GM21367 (cell line): ENCODE measurements around the gene SLC35F2.
"Not testable (repeated sequence)": the region's sequence is repeated elsewhere in the genome, so short reads cannot be mapped to it uniquely, and the experiment has no call there.

ENCODE experiments used
- ATAC-seq: cut with Tn5 transposase; IDR thresholded peaks from one replicate; pipeline ENCODE4 v1.9.1; 2021; ENCODE audit not compliant: unreplicated experiment

The SLC35F2 gene

GRCh38 chr11:107858217-107859070 lies at the start of gene SLC35F2:
Gene SLC35F2 (minus strand): TSS chr11:107858787. CDS start chr11:107858767, 20 bp downstream.
- peak; percentile 95 for ATAC-seq

- ATAC-seq, result no peak
Observed at GRCh38 chr11:107908211-107908610, 49.6 kb upstream of the SLC35F2 start.

GRCh38 chr11:107898270-107898669 lies 39.7 kb upstream of the SLC35F2 start:
- peak; percentile 92 for ATAC-seq

- ATAC-seq, result no peak
Observed at GRCh38 chr11:107882095-107882820, 23.7 kb upstream of the SLC35F2 start.

GRCh38 chr11:107881471-107881870 lies 22.9 kb upstream of the SLC35F2 start:
- ATAC-seq, result not testable (repeated sequence)

GRCh38 chr11:107876141-107876540 lies 17.6 kb upstream of the SLC35F2 start:
- ATAC-seq, result no peak

- ATAC-seq, result no peak
Observed at GRCh38 chr11:107864591-107864990, 6.0 kb upstream of the SLC35F2 start.

GRCh38 chr11:107860688-107861087 lies 2.1 kb upstream of the SLC35F2 start:
- ATAC-seq, result no peak

GRCh38 chr11:107860240-107860620 lies 1.6 kb upstream of the SLC35F2 start:
- ATAC-seq, result not testable (repeated sequence)

- no peak for ATAC-seq
Observed at GRCh38 chr11:107859459-107860239, 1.1 kb upstream of the SLC35F2 start.

- no peak for ATAC-seq
Observed at GRCh38 chr11:107857550-107858216, 904 bp downstream of the SLC35F2 start.

- no peak for ATAC-seq
Observed at GRCh38 chr11:107856981-107857517, 1.5 kb downstream of the SLC35F2 start.

GRCh38 chr11:107856180-107856980 lies 2.2 kb downstream of the SLC35F2 start:
- no peak for ATAC-seq

- ATAC-seq, result no peak
Observed at GRCh38 chr11:107853070-107853469, 5.5 kb downstream of the SLC35F2 start.

- no peak for ATAC-seq
Observed at GRCh38 chr11:107851704-107852310, 6.8 kb downstream of the SLC35F2 start.

GRCh38 chr11:107849790-107850189 lies 8.8 kb downstream of the SLC35F2 start:
- ATAC-seq, result peak; percentile 42

GRCh38 chr11:107848345-107848744 lies 10.2 kb downstream of the SLC35F2 start:
- ATAC-seq, result no peak

- ATAC-seq, result no peak
Observed at GRCh38 chr11:107847184-107847583, 11.4 kb downstream of the SLC35F2 start.

GRCh38 chr11:107844041-107844440 lies 14.5 kb downstream of the SLC35F2 start:
- no peak for ATAC-seq
